Measurements from ENCODE around the gene RALGAPB. TPM values are rescaled to one million over a fixed set of nuclear protein-coding genes. Genes with fewer than 3 reads are reported as not detected.

Gene RALGAPB
- total and polyA plus RNA-seq, 2 of the 13 experiments (the other 11 are each of a cell fraction or from before 2014, with no cell fraction given), result 17.6 to 30.6 TPM

- TF ChIP-seq ZNF138 (CRISPR knock-in tag; IDR thresholded peaks at IDR 0.05; ENCODE audit: low read depth) (peak; percentile 71; the same call in 1 of the 2 replicates), ZNF333 (CRISPR knock-in tag; IDR thresholded peaks at IDR 0.05; ENCODE audit: borderline replicate concordance) (no peak), JUNB (CRISPR knock-in tag; IDR thresholded peaks at IDR 0.05; ENCODE audit: borderline replicate concordance) (no peak), GTF2F1 (IDR thresholded peaks at IDR 0.05; ENCODE audit: low read length) (no peak), ZNF263 (CRISPR knock-in tag; IDR thresholded peaks at IDR 0.05) (peak; percentile 92), MAFG (CRISPR knock-in tag; IDR thresholded peaks at IDR 0.05) (no peak), HNF4A (CRISPR knock-in tag; IDR thresholded peaks at IDR 0.05) (peak; percentile 49), EEA1 (CRISPR knock-in tag; IDR thresholded peaks at IDR 0.05; ENCODE audit: borderline replicate concordance) (peak; percentile 88; the same call in 1 of the 2 replicates), TFDP2 (CRISPR knock-in tag; IDR thresholded peaks at IDR 0.05) (peak; percentile 73), PBX2 (CRISPR knock-in tag; IDR thresholded peaks at IDR 0.05) (no peak), TFE3 (CRISPR knock-in tag; IDR thresholded peaks at IDR 0.05) (peak; percentile 80), AGO1 (IDR thresholded peaks at IDR 0.05; ENCODE audit: low read depth, low read length, poor library complexity, severe bottlenecking) (no peak), ZNF589 (CRISPR knock-in tag; conservative IDR thresholded peaks at IDR 0.05) (no peak), RFXAP (CRISPR knock-in tag; IDR thresholded peaks at IDR 0.05; ENCODE audit: borderline replicate concordance) (peak; percentile 94), MED13 (CRISPR knock-in tag; IDR thresholded peaks at IDR 0.05) (peak; percentile 89), NRL (CRISPR knock-in tag; IDR thresholded peaks at IDR 0.05; ENCODE audit: borderline replicate concordance) (peak; percentile 79), SOX6 (IDR thresholded peaks at IDR 0.05) (no peak), SOX6 (CRISPR knock-in tag; IDR thresholded peaks at IDR 0.05) (peak; percentile 67)
- TF ChIP-seq, protein P1, sequence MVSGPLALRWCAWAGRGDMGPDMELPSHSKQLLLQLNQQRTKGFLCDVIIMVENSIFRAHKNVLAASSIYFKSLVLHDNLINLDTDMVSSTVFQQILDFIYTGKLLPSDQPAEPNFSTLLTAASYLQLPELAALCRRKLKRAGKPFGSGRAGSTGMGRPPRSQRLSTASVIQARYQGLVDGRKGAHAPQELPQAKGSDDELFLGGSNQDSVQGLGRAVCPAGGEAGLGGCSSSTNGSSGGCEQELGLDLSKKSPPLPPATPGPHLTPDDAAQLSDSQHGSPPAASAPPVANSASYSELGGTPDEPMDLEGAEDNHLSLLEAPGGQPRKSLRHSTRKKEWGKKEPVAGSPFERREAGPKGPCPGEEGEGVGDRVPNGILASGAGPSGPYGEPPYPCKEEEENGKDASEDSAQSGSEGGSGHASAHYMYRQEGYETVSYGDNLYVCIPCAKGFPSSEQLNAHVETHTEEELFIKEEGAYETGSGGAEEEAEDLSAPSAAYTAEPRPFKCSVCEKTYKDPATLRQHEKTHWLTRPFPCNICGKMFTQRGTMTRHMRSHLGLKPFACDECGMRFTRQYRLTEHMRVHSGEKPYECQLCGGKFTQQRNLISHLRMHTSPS (CRISPR knock-in tag; IDR thresholded peaks at IDR 0.05; ENCODE audit: low read depth), result no peak
Observed at GRCh38 chr20:38472513-38473366, at the start of gene RALGAPB (continued).
